NB4 (cell line): ENCODE data around the gene MAP3K13.

Experiments used
- MAX ChIP-seq: IDR thresholded peaks from 2 replicates; pipeline ENCODE4 v1.6.1; 2011; ENCODE audit warnings: low read depth, low read length
- POLR2A ChIP-seq: IDR thresholded peaks from 2 replicates; pipeline ENCODE4 v1.6.1; 2011; ENCODE audit warnings: mild to moderate bottlenecking; ENCODE audit not compliant: insufficient read length; ENCODE audit errors: extremely low read depth

GRCh38 chr3:185502987-185503386, 140.1 kb downstream of the MAP3K13 start:
- TF ChIP-seq POLR2A (no peak), MAX (no peak)
